ENCODE measurements around the gene CDON.

CDON gene

GRCh38 chr11:125944350-125945010 lies 118.2 kb downstream of the CDON start:
- no peak for DNase-seq (ENCODE audit: low read depth in 3 of 3)

GRCh38 chr11:125943661-125944349 lies 118.9 kb downstream of the CDON start:
- DNase-seq (ENCODE audit: low read depth in 3 of 3), result no peak

GRCh38 chr11:125942771-125943428 lies 119.8 kb downstream of the CDON start:
- DNase-seq (ENCODE audit: low read depth in 3 of 3), result no peak

GRCh38 chr11:125941619-125942611 lies 120.8 kb downstream of the CDON start:
- DNase-seq (ENCODE audit: low read depth in 3 of 3), result peak in 2 of 3 experiments; percentile 9 to 29

- DNase-seq (ENCODE audit: low read depth in 3 of 3), result no peak
Observed at GRCh38 chr11:125941267-125941618, 121.4 kb downstream of the CDON start.

- no peak for DNase-seq (ENCODE audit: low read depth in 3 of 3)
Observed at GRCh38 chr11:125940145-125940544, 122.5 kb downstream of the CDON start.

GRCh38 chr11:125939081-125939521 lies 123.6 kb downstream of the CDON start:
- DNase-seq (ENCODE audit: low read depth in 3 of 3), result no peak

GRCh38 chr11:125938418-125938817 lies 124.2 kb downstream of the CDON start:
- no peak for DNase-seq (ENCODE audit: low read depth in 3 of 3)

- no peak for DNase-seq (ENCODE audit: low read depth in 3 of 3)
Observed at GRCh38 chr11:125935618-125936199, 127.0 kb downstream of the CDON start.

GRCh38 chr11:125935056-125935455 lies 127.6 kb downstream of the CDON start:
- no peak for DNase-seq (ENCODE audit: low read depth in 3 of 3)

- DNase-seq (ENCODE audit: low read depth in 3 of 3), result no peak
Observed at GRCh38 chr11:125934473-125934872, 128.2 kb downstream of the CDON start.

GRCh38 chr11:125933030-125933813 lies 129.4 kb downstream of the CDON start:
- no peak for DNase-seq (ENCODE audit: low read depth in 3 of 3)

- DNase-seq (ENCODE audit: low read depth in 3 of 3), result no peak
Observed at GRCh38 chr11:125932301-125932700, 130.4 kb downstream of the CDON start.

GRCh38 chr11:125931668-125932067 lies 131.0 kb downstream of the CDON start:
- DNase-seq (ENCODE audit: low read depth in 3 of 3), result no peak

- no peak for DNase-seq (ENCODE audit: low read depth in 3 of 3)
Observed at GRCh38 chr11:125931116-125931515, 131.6 kb downstream of the CDON start.

- DNase-seq (ENCODE audit: low read depth in 3 of 3), result no peak
Observed at GRCh38 chr11:125930076-125930450, 132.6 kb downstream of the CDON start.

- no peak for DNase-seq (ENCODE audit: low read depth in 3 of 3)
Observed at GRCh38 chr11:125929445-125930075, 133.1 kb downstream of the CDON start.

GRCh38 chr11:125926682-125927081 lies 136.0 kb downstream of the CDON start:
- DNase-seq (ENCODE audit: low read depth in 3 of 3), result no peak

- no peak for DNase-seq (ENCODE audit: low read depth in 3 of 3)
Observed at GRCh38 chr11:125925804-125926203, 136.9 kb downstream of the CDON start.

- no peak for DNase-seq (ENCODE audit: low read depth in 3 of 3)
Observed at GRCh38 chr11:125925247-125925740, 137.4 kb downstream of the CDON start.

All from stimulated activated CD4-positive, alpha-beta T cell treated with anti-CD3 and anti-CD28 coated beads, TNF-alpha, amount 100 ng/mL, for 4 hours (primary cell).